Lower leg skin (tissue), 4 donors: ENCODE measurements around the gene PSMD8. TPM values are rescaled to one million over a fixed set of nuclear protein-coding genes. Genes with fewer than 3 reads are reported as not detected.

Experiments
- DNase-seq, 2 donors: peaks; one replicate each; pipeline ENCODE4 v3.0.0-alpha.2; 2019; ENCODE audit warnings: low spot score in 2 of 2
- H3K4me3 ChIP-seq: fragments of 200-600 bp; sonication (generic); 2 replicates; pipeline ENCODE4 v1.5.1; 2017; ENCODE audit warnings: mild to moderate bottlenecking, low read depth; ENCODE audit not compliant: poor library complexity, severe bottlenecking
- POLR2A ChIP-seq, 2 donors: fragments of 450-650 bp; IDR thresholded peaks; one replicate each; pipeline ENCODE4 v1.6.1; 2016 to 2017; ENCODE audit warnings: antibody characterized with exemption in 2 of 2, mild to moderate bottlenecking in 1 of 2, moderate library complexity in 1 of 2
- WGBS, 2 donors: methylation state at CpG; one replicate each; pipeline ENCODE4 v1.1.5; 2018; 5-methylcytosine and 5-hydroxymethylcytosine counted together
- intact Hi-C: fragments of 100-400 bp; cut with DNase I; formaldehyde crosslinking; loops from one replicate; pipeline ENCODE4 v1.15.0; 2023; ENCODE audit warnings: low total_unique reads
- total RNA-seq, 4 donors: library from RNA; depleted of rRNA; stranded (reverse); fragments of >200 nt; gene quantifications; one replicate each; pipeline ENCODE4 v1.1.0, GENCODE V29; 2016
- TF ChIP-seq, protein P1 (sequence below), 3 donors: fragments of 450-650 bp; IDR thresholded peaks; one replicate each; pipeline ENCODE4 v1.5.1; 2016; ENCODE audit warnings: antibody characterized with exemption in 3 of 3, mild to moderate bottlenecking in 3 of 3, moderate library complexity in 2 of 3

PSMD8 gene
- total RNA-seq, 4 donors from 2014 or later, result 222 to 319 (median 311) TPM

DNA sequence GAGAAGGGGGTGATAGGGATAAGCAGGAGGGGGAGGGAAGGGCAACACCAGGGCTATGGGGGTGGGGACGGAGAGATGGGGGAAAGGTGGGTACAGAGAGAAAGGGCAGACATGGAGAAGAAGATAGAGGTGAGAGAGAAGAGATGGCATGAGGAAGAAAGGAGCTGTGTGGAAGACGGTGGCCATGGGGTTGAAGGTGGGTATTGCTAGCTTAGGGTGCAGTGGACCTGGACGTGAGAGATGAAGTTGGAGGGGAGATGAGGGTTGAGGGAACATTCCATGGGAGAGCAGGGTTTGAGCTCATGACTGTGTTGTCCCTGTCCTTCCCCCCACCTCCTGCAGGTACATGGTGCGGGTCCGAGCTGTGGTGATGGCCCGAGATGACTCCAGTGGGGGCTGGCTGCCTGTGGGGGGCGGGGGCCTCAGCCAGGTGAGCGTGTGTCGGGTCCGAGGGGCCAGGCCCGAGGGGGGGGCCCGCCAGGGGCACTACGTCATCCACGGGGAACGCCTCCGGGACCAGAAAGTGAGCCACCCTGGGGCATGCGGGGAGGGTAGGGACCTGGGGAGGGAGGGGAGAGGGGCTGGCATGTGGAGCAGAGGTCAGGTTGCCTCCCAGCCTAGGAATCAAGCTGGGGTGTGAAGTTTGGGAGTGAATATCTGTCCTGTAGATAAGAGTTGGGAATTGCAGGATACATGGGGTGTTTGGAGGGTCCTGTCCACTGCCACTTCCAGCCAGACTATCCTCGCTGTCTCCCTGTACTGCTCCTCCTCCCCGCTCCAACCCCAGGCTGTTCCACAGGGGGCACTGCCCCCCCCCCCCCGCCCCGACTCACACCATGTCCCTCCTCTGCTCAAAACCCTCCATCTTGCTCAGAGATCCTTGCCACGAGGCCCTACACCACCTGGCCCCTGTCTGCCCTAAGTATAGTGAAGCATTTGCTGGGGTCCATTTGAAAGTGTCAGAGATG is 15.9 kb downstream of the PSMD8 start:
- 56 to 58% methylated on average over 18 to 20 of the region's 22 CpGs for WGBS, 2 donors
- no peak for TF ChIP-seq POLR2A (IDR thresholded peaks at IDR 0.05)
- TF ChIP-seq, protein P1, sequence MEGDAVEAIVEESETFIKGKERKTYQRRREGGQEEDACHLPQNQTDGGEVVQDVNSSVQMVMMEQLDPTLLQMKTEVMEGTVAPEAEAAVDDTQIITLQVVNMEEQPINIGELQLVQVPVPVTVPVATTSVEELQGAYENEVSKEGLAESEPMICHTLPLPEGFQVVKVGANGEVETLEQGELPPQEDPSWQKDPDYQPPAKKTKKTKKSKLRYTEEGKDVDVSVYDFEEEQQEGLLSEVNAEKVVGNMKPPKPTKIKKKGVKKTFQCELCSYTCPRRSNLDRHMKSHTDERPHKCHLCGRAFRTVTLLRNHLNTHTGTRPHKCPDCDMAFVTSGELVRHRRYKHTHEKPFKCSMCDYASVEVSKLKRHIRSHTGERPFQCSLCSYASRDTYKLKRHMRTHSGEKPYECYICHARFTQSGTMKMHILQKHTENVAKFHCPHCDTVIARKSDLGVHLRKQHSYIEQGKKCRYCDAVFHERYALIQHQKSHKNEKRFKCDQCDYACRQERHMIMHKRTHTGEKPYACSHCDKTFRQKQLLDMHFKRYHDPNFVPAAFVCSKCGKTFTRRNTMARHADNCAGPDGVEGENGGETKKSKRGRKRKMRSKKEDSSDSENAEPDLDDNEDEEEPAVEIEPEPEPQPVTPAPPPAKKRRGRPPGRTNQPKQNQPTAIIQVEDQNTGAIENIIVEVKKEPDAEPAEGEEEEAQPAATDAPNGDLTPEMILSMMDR (IDR thresholded peaks at IDR 0.05), result no peak
- no peak overlapping the region for H3K4me3 ChIP-seq
- DNase-seq, result no peak
- intact Hi-C loops, result no loop called here

DNA sequence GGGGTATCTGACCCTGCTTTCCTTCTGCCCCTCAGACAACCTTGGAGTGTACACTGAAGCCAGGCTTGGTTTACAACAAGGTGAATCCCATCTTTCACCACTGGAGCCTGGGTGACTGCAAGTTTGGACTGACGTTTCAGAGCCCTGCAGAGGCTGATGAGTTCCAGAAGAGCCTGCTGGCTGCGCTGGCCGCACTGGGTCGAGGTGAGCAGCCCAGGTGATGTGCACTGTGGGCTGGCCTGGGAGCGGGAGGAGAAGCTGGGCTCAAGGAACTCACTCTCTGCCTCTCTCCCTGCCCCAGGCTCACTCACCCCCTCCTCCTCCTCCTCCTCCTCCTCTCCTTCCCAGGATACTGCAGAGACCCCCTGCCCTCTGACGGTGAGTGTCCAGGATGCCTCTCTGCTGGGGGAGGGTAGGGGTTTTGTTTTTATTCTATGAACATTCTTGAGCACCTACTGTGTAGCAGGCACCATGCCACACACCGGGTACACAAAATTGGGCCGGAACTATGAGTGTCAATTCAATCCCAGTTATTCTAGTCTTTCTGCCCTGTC is 17.6 kb downstream of the PSMD8 start:
- no peak for DNase-seq
- intact Hi-C loops, result no loop called here
- TF ChIP-seq POLR2A (IDR thresholded peaks at IDR 0.05), result no peak
- TF ChIP-seq, protein P1 (IDR thresholded peaks at IDR 0.05), result no peak
- WGBS, 2 donors, result 64 to 65% methylated on average over 8 of the region's 8 CpGs
- H3K4me3 ChIP-seq, result no peak overlapping the region

DNA sequence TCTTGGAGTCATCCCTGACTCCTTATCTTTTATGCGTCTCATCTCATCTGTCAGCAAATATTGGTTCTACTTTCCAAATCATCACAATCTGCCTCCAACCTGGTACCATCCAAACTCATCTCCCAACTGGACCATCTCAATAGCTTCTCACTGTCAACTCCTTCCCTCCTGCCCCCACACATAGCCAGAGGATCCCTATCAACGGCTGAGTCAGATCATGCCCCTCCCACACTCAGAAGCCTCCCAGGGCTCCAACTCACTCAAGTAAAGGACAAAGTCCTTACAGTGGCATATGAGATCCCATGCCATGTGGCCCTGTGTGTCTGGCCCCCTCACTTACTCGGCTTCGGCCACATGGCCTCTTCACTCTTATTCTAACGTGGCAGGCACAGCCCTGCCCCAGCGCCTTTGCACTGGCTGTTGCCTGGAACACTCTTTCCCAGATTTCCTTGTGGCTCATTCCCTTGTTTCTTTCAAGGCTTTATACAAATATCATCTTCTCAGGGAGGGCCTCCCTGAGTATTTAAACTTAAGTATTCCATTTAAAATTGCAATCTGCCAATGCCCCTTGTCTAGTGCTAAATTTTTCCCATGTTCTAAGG is 18.4 kb downstream of the PSMD8 start:
- DNase-seq, result no peak
- intact Hi-C loops, result no loop called here
- 73 to 75% methylated on average over 6 of the region's 6 CpGs for WGBS, 2 donors
- no peak overlapping the region for H3K4me3 ChIP-seq
- TF ChIP-seq, protein P1 (IDR thresholded peaks at IDR 0.05), result no peak
- no peak for TF ChIP-seq POLR2A (IDR thresholded peaks at IDR 0.05)

DNA sequence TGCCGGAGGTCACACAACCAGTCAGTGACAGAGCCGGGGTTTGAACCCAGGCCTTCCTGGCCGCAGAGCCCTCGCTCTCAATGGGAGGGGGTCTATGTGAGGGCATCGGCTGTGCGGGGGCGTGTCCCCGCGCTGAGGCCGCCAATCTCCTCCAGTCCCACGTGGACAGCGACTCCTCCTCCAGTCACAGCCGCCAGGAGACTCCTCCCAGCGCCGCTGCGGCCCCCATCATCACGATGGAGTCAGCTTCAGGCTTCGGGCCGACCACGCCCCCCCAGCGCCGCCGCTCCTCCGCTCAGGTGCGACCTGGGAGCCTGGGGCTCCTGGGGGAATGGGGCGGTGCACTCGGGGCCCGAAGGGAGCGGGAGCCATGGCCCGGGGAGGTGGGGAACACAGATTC is 20.1 kb downstream of the PSMD8 start:
- intact Hi-C loops, result no loop called here
- TF ChIP-seq, protein P1 (IDR thresholded peaks at IDR 0.05), result no peak
- TF ChIP-seq POLR2A (IDR thresholded peaks at IDR 0.05), result no peak
- WGBS, 2 donors, result 9 to 16% methylated on average over 11 to 30 of the region's 30 CpGs
- no peak overlapping the region for H3K4me3 ChIP-seq
- DNase-seq, result no peak

DNA sequence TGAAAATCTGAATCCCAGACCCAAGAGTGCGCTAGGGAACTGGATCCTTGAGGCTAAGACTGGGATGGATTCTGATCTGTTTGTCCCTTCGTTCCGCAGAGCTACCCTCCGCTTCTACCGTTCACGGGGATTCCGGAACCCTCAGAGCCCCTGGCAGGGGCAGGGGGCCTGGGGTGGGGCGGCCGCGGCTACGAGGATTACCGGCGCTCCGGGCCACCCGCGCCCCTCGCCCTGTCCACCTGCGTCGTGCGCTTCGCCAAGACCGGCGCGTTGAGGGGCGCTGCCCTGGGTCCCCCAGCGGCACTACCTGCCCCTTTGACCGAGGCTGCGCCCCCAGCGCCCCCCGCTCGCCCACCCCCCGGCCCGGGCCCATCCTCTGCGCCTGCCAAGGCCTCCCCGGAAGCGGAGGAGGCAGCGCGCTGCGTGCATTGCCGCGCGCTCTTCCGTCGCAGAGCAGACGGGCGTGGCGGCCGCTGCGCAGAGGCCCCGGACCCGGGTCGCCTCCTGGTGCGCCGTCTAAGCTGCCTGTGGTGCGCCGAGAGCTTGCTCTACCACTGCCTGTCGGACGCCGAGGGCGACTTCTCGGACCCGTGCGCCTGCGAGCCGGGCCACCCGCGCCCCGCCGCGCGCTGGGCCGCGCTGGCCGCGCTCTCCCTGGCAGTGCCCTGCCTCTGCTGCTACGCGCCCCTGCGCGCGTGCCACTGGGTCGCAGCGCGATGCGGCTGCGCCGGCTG is 21.2 kb downstream of the PSMD8 start:
- no peak for DNase-seq
- no peak overlapping the region for H3K4me3 ChIP-seq
- WGBS, 2 donors, result 9 to 20% methylated on average over 21 to 32 of the region's 86 CpGs
- intact Hi-C loops, result no loop called here
- no peak for TF ChIP-seq POLR2A (IDR thresholded peaks at IDR 0.05)
- TF ChIP-seq, protein P1 (IDR thresholded peaks at IDR 0.05), result no peak
